Measurements from ENCODE around the gene MRFAP1L1.

DNA sequence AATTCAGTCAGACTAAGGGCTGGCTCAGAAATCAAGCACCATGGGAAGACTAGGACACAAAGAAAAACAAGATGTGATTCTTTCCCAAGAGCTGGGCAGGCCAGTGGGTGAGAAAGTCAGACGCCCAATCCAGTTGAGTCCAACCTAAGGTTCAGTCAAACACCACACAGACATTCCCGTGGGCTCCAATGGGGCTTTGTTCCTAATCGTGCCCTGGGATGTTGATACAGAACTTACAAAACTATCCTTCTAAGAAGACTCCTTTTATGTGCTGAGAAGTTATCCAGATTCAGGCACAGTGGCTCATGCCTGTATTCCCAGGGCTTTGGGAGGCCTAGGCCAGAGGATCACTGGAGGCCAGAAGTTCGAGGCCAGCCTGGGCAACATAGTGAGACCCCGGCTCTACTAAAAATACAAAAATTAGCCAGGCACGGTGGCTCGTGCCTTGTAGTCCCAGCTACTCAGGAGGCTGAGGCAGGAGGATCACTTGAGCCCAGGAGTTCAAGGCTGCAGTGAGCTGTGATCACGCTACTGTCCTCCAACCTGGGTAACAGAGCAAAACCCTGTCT lies 10.0 kb upstream of the MRFAP1L1 start:
- TF ChIP-seq CTCF (IDR thresholded peaks at IDR 0.05; ENCODE audit: low read length), result no peak
- no peak for TF ChIP-seq EZH2phosphoT487 (IDR thresholded peaks at IDR 0.05; ENCODE audit: low read length)
